HFFc6 (cell line): ENCODE measurements around the gene HAGHL. TPM values are rescaled to one million over a fixed set of nuclear protein-coding genes. Genes with fewer than 3 reads are reported as not detected.

Experiments used
- DNase-seq: peaks from one replicate; pipeline ENCODE4 v3.0.0-alpha.2; 2018
- H3K27ac Mint-ChIP-seq: 2 replicates; pipeline ENCODE4 v1.8.0; 2020; ENCODE audit warnings: mild to moderate bottlenecking, mixed read lengths
- H3K27me3 Mint-ChIP-seq: 2 replicates; pipeline ENCODE4 v1.8.0; 2021; ENCODE audit warnings: mild to moderate bottlenecking, moderate library complexity, mixed read lengths; ENCODE audit not compliant: insufficient read depth
- H3K36me3 Mint-ChIP-seq: 2 replicates; pipeline ENCODE4 v1.8.0; 2021; ENCODE audit warnings: low read depth, mixed read lengths
- H3K4me1 Mint-ChIP-seq: 2 replicates; pipeline ENCODE4 v1.8.0; 2020; ENCODE audit warnings: low read depth, mixed read lengths
- H3K4me3 Mint-ChIP-seq: 2 replicates; pipeline ENCODE4 v1.8.0; 2020; ENCODE audit warnings: mild to moderate bottlenecking, moderate library complexity, mixed read lengths
- H3K9me3 Mint-ChIP-seq: 2 replicates; pipeline ENCODE4 v1.8.0; 2020; ENCODE audit warnings: mild to moderate bottlenecking, mixed read lengths
- CTCF ChIP-seq: fragments of 200-600 bp; sonication (generic); IDR thresholded peaks from 2 replicates; pipeline ENCODE4 v1.5.0; 2021; ENCODE audit warnings: antibody characterized with exemption, mild to moderate bottlenecking
- total RNA-seq, 6 experiments: library from RNA; stranded (reverse); fragmentation: NEBNext Ultra II Directional; extraction: Animal tissue kit (Norgen Biotek cat#: 25700); gene quantifications; 2 replicates in 1 of 6; 3 replicates in 5 of 6; pipeline ENCODE4 v1.2.3, GENCODE V29; 2021

Gene HAGHL
- total RNA-seq, 6 experiments from 2014 or later: 11.4 to 16.6 (median 14.1) TPM

DNA sequence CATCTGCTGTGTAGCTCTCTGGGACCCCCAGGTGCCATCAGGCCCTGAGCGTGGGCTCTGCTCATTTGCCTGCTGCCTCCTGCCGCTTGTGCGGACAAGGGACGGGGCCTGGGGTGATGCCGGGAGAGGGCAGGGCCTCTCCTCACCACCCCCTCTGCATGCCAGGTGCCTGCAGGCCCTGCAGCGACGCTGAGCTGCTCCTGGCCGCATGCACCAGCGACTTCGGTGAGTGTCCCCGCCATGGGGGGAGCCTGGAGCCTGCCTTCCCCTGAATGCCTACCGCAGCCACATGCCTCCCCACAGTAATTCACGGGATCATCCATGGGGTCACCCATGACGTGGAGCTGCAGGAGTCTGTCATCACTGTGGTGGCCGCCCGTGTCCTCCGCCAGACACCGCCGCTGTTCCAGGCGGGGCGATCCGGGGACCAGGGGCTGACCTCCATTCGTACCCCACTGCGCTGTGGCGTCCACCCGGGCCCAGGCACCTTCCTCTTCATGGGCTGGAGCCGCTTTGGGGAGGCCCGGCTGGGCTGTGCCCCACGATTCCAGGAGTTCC is 10.1 kb upstream of the HAGHL start:
- Mint-ChIP-seq H3K9me3 (no peaks in the 10 kb centered on the region), H3K27ac (no peak overlapping the region), H3K36me3 (no peaks in the 10 kb centered on the region), H3K4me3 (peak overlapping the region; percentile 87; the same call in 1 of the 2 replicates), H3K27me3 (peaks cover 9% of the 10 kb centered on the region; the same call in 1 of the 2 replicates), H3K4me1 (peaks cover 36% of the 10 kb centered on the region)
- TF ChIP-seq CTCF: no peak
- DNase-seq: no peak

- H3K4me1 Mint-ChIP-seq: peaks cover 32% of the 10 kb centered on the region
- H3K4me3 Mint-ChIP-seq: no peak overlapping the region
- DNase-seq: no peak
- H3K27me3 Mint-ChIP-seq: peaks cover 9% of the 10 kb centered on the region
- no peaks in the 10 kb centered on the region for H3K9me3 Mint-ChIP-seq
- H3K36me3 Mint-ChIP-seq: no peaks in the 10 kb centered on the region
- H3K27ac Mint-ChIP-seq: no peak overlapping the region
- no peak for TF ChIP-seq CTCF
Measured at GRCh38 chr16:717450-718245, 9.3 kb upstream of the HAGHL start.

DNA sequence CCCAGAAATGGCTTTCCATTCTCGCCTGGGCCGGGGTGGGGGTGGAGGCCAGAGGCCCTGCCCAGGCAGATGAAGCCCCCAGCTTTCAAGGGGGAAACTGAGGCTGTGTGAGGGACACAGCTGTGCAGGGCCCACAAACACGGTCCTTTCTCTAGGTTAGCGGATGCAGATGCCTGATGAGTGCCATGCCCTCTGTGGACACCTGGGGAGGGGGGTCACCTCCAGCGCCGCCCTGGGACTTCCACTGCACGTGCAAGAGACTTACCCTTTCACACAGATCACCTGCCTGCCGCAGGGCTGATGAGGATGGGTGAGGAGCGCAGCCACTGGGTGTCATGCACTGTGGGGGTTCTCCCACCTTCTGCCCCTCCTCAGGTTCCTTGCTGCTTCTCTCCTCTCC is 8.5 kb upstream of the HAGHL start:
- H3K9me3 Mint-ChIP-seq: no peaks in the 10 kb centered on the region
- H3K36me3 Mint-ChIP-seq: no peaks in the 10 kb centered on the region
- TF ChIP-seq CTCF: no peak
- H3K4me3 Mint-ChIP-seq: no peak overlapping the region
- no peak overlapping the region for H3K27ac Mint-ChIP-seq
- DNase-seq: no peak
- H3K27me3 Mint-ChIP-seq: peaks cover 9% of the 10 kb centered on the region
- peaks cover 28% of the 10 kb centered on the region for H3K4me1 Mint-ChIP-seq

GRCh38 chr16:718922-719321 is 8.0 kb upstream of the HAGHL start:
- TF ChIP-seq CTCF: no peak
- Mint-ChIP-seq H3K9me3 (no peaks in the 10 kb centered on the region), H3K4me3 (peak overlapping the region; percentile 91), H3K36me3 (no peaks in the 10 kb centered on the region), H3K4me1 (peaks cover 24% of the 10 kb centered on the region), H3K27me3 (peaks cover 9% of the 10 kb centered on the region), H3K27ac (no peak overlapping the region)
- DNase-seq: no peak

GRCh38 chr16:719815-720446 is 7.0 kb upstream of the HAGHL start:
- peak; percentile 26; the same call in 1 of the 2 replicates for TF ChIP-seq CTCF
- no peak for DNase-seq
- peaks cover 9% of the 10 kb centered on the region for H3K27me3 Mint-ChIP-seq
- H3K4me1 Mint-ChIP-seq: peaks cover 21% of the 10 kb centered on the region
- peak overlapping the region; percentile 84 for H3K27ac Mint-ChIP-seq
- H3K9me3 Mint-ChIP-seq: no peaks in the 10 kb centered on the region
- peak overlapping the region; percentile 91 for H3K4me3 Mint-ChIP-seq
- H3K36me3 Mint-ChIP-seq: no peaks in the 10 kb centered on the region
